GM23338 (cell line): ENCODE results near the gene ASPSCR1. TPM values are rescaled to one million over a fixed set of nuclear protein-coding genes. Genes with fewer than 3 reads are reported as not detected.

ENCODE experiments used
- ATAC-seq: fragments of 200-7000 bp; cut with Tn5 transposase; 3 replicates; pipeline ENCODE4 v1.9.1; 2020
- DNase-seq: peaks from one replicate; pipeline ENCODE4 v3.0.0-alpha.2; 2015; ENCODE audit warnings: low spot score
- H2AFZ ChIP-seq: fragments of 200-600 bp; sonication (generic); 2 replicates; pipeline ENCODE4 v1.8.0; 2016; ENCODE audit warnings: antibody characterized with exemption, mild to moderate bottlenecking, moderate library complexity
- H3F3A ChIP-seq: fragments of 200-600 bp; sonication (generic); replicated peaks from 2 replicates; pipeline ENCODE4 v1.8.0; 2017; ENCODE audit warnings: antibody characterized with exemption, mixed run types, low read depth
- H3K27ac ChIP-seq: fragments of 200-600 bp; sonication (generic); 2 replicates; pipeline ENCODE4 v1.6.1; 2016; ENCODE audit warnings: low read depth
- H3K27me3 ChIP-seq: fragments of 200-600 bp; sonication (generic); 2 replicates; pipeline ENCODE4 v1.8.0; 2016; ENCODE audit warnings: mild to moderate bottlenecking, mixed run types, moderate library complexity; ENCODE audit not compliant: insufficient read depth
- H3K36me3 ChIP-seq: fragments of 200-600 bp; sonication (generic); 2 replicates; pipeline ENCODE4 v1.8.0; 2016; ENCODE audit warnings: mild to moderate bottlenecking; ENCODE audit not compliant: insufficient read depth
- H3K4me1 ChIP-seq: fragments of 200-600 bp; sonication (generic); 2 replicates; pipeline ENCODE4 v1.8.0; 2016; ENCODE audit warnings: mild to moderate bottlenecking, moderate library complexity; ENCODE audit not compliant: insufficient read depth
- H3K4me2 ChIP-seq: fragments of 200-600 bp; sonication (generic); 2 replicates; pipeline ENCODE4 v1.7.1; 2017; ENCODE audit warnings: mixed run types
- H3K4me3 ChIP-seq: fragments of 200-600 bp; sonication (generic); 2 replicates; pipeline ENCODE4 v1.6.1; 2016; ENCODE audit warnings: mixed run types
- H3K79me2 ChIP-seq: fragments of 200-600 bp; sonication (generic); replicated peaks from 2 replicates; pipeline ENCODE4 v1.8.0; 2017; ENCODE audit warnings: mild to moderate bottlenecking; ENCODE audit not compliant: insufficient read depth
- H3K9me2 ChIP-seq: fragments of 200-600 bp; sonication (generic); 2 replicates; pipeline ENCODE4 v1.8.0; 2017; ENCODE audit not compliant: insufficient read depth
- H4K20me1 ChIP-seq: fragments of 200-600 bp; sonication (generic); replicated peaks from 2 replicates; pipeline ENCODE4 v1.8.0; 2017; ENCODE audit warnings: mild to moderate bottlenecking; ENCODE audit not compliant: insufficient read depth
- H3K27ac Mint-ChIP-seq: 2 replicates; pipeline ENCODE4 v1.8.0; 2020; ENCODE audit warnings: inconsistent platforms, mild to moderate bottlenecking, moderate library complexity, mixed read lengths
- H3K27me3 Mint-ChIP-seq: 3 replicates; pipeline ENCODE4 v1.8.0; 2022; ENCODE audit warnings: low read depth, mild to moderate bottlenecking, moderate library complexity, mixed read lengths, inconsistent platforms; ENCODE audit not compliant: insufficient read depth, poor library complexity
- H3K36me3 Mint-ChIP-seq: 3 replicates; pipeline ENCODE4 v1.8.0; 2021; ENCODE audit warnings: low read depth, mild to moderate bottlenecking, inconsistent platforms, moderate library complexity, mixed read lengths
- H3K4me1 Mint-ChIP-seq: 3 replicates; pipeline ENCODE4 v1.8.0; 2020; ENCODE audit warnings: mild to moderate bottlenecking, inconsistent platforms, mixed read lengths
- H3K4me3 Mint-ChIP-seq: 3 replicates; pipeline ENCODE4 v1.8.0; 2021; ENCODE audit warnings: moderate library complexity, mild to moderate bottlenecking, inconsistent platforms, mixed read lengths
- H3K9me3 Mint-ChIP-seq: 3 replicates; pipeline ENCODE4 v1.8.0; 2020; ENCODE audit warnings: moderate library complexity, mild to moderate bottlenecking, inconsistent platforms, mixed read lengths
- CREB1 ChIP-seq: fragments of 250-450 bp; sonication (Bioruptor Pico); IDR thresholded peaks from 2 replicates; pipeline ENCODE4 v1.5.0; 2020; ENCODE audit warnings: low read depth, mild to moderate bottlenecking, moderate library complexity
- EZH2 ChIP-seq: fragments of 200-600 bp; sonication (generic); IDR thresholded peaks from one replicate; pipeline ENCODE4 v1.8.0; 2017; ENCODE audit warnings: antibody characterized with exemption, mild to moderate bottlenecking, low read depth; ENCODE audit not compliant: unreplicated experiment
- EZH2phosphoT487 ChIP-seq: fragments of 200-600 bp; sonication (generic); IDR thresholded peaks from one replicate; pipeline ENCODE4 v1.8.1; 2018; ENCODE audit warnings: antibody characterized with exemption; ENCODE audit not compliant: unreplicated experiment
- JUNB ChIP-seq: IDR thresholded peaks from one replicate; pipeline ENCODE4 v1.6.1; 2016; ENCODE audit warnings: antibody characterized with exemption; ENCODE audit not compliant: unreplicated experiment
- NANOG ChIP-seq: IDR thresholded peaks from 2 replicates; pipeline ENCODE4 v1.6.1; 2016; ENCODE audit warnings: antibody characterized with exemption, borderline replicate concordance
- POLR2AphosphoS5 ChIP-seq: IDR thresholded peaks from 2 replicates; pipeline ENCODE4 v1.6.1; 2016; ENCODE audit warnings: antibody characterized with exemption, low read depth
- STAT1 ChIP-seq: IDR thresholded peaks from one replicate; pipeline ENCODE4 v1.6.1; 2016; ENCODE audit warnings: antibody characterized with exemption; ENCODE audit not compliant: unreplicated experiment
- ZNF114 ChIP-seq: fragments of 250-450 bp; sonication (Bioruptor Pico); IDR thresholded peaks from 2 replicates; pipeline ENCODE4 v1.5.0; 2020; ENCODE audit warnings: mild to moderate bottlenecking, moderate library complexity
- ZNF331 ChIP-seq: fragments of 250-450 bp; sonication (Bioruptor Pico); IDR thresholded peaks from 2 replicates; pipeline ENCODE4 v1.5.0; 2020; ENCODE audit warnings: low read depth, mild to moderate bottlenecking, moderate library complexity
- polyA plus RNA-seq: library from polyadenylated mRNA; unstranded; fragments of >200 nt; fragmentation: Nextera tagmentation; extraction: Ambion mirVana; gene quantifications from 2 replicates; pipeline ENCODE4 v1.2.1, GENCODE V29; 2016
- total RNA-seq: library from RNA; depleted of rRNA; stranded (reverse); fragments of >200 nt; shearing (Covaris generic); gene quantifications from 2 replicates; pipeline ENCODE4 v1.2.3, GENCODE V29; 2014
- TF ChIP-seq, protein P1 (sequence below): fragments of 250-450 bp; sonication (Bioruptor Pico); IDR thresholded peaks from 2 replicates; pipeline ENCODE4 v1.5.0; 2020; ENCODE audit warnings: mild to moderate bottlenecking, moderate library complexity
- TF ChIP-seq, protein P2 (sequence below), 2 experiments: fragments of 200-600 bp in 1 of 2; sonication (generic) in 1 of 2; conservative IDR thresholded peaks; 2 replicates each; pipeline versions ENCODE4 v1.5.1 to v1.6.1; 2016 to 2017; ENCODE audit warnings: antibody characterized with exemption in 2 of 2, low read depth in 2 of 2, mild to moderate bottlenecking in 2 of 2, moderate library complexity in 1 of 2
- TF ChIP-seq, protein P3 (sequence below): IDR thresholded peaks from one replicate; pipeline ENCODE4 v1.6.1; 2018; ENCODE audit warnings: antibody characterized with exemption; ENCODE audit not compliant: unreplicated experiment
- TF ChIP-seq, protein P4 (sequence below): IDR thresholded peaks from 2 replicates; pipeline ENCODE4 v1.6.1; 2016; ENCODE audit warnings: antibody characterized with exemption

The ASPSCR1 gene
- total and polyA plus RNA-seq, 2 experiments from 2014 or later: 44.2 to 46.9 TPM

DNA sequence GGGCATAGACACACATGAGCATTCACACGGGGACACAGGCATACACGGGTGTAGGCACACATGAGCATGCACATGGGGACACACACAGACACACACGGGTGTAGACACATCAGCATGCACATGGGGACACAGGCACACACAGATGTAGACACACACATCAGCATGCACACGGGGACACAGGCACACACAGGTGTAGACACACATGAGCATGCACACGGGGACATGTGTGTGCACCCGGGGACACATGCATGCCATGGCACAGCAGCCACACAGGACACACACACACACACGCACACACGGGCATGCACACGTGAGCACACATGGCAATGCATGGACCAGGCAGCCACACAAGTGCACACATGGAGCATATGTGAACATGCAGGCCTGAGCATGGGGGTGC, 65.2 kb downstream of the ASPSCR1 start:
- no peaks in the 10 kb centered on the region for H3K4me1 ChIP-seq
- no peak overlapping the region for H3K27ac Mint-ChIP-seq
- no peak overlapping the region for H3K4me3 ChIP-seq
- H4K20me1 ChIP-seq: no peaks in the 10 kb centered on the region
- H3K36me3 ChIP-seq: no peaks in the 10 kb centered on the region
- no peak for DNase-seq
- no peak for TF ChIP-seq STAT1
- TF ChIP-seq POLR2AphosphoS5: no peak
- TF ChIP-seq, protein P1, sequence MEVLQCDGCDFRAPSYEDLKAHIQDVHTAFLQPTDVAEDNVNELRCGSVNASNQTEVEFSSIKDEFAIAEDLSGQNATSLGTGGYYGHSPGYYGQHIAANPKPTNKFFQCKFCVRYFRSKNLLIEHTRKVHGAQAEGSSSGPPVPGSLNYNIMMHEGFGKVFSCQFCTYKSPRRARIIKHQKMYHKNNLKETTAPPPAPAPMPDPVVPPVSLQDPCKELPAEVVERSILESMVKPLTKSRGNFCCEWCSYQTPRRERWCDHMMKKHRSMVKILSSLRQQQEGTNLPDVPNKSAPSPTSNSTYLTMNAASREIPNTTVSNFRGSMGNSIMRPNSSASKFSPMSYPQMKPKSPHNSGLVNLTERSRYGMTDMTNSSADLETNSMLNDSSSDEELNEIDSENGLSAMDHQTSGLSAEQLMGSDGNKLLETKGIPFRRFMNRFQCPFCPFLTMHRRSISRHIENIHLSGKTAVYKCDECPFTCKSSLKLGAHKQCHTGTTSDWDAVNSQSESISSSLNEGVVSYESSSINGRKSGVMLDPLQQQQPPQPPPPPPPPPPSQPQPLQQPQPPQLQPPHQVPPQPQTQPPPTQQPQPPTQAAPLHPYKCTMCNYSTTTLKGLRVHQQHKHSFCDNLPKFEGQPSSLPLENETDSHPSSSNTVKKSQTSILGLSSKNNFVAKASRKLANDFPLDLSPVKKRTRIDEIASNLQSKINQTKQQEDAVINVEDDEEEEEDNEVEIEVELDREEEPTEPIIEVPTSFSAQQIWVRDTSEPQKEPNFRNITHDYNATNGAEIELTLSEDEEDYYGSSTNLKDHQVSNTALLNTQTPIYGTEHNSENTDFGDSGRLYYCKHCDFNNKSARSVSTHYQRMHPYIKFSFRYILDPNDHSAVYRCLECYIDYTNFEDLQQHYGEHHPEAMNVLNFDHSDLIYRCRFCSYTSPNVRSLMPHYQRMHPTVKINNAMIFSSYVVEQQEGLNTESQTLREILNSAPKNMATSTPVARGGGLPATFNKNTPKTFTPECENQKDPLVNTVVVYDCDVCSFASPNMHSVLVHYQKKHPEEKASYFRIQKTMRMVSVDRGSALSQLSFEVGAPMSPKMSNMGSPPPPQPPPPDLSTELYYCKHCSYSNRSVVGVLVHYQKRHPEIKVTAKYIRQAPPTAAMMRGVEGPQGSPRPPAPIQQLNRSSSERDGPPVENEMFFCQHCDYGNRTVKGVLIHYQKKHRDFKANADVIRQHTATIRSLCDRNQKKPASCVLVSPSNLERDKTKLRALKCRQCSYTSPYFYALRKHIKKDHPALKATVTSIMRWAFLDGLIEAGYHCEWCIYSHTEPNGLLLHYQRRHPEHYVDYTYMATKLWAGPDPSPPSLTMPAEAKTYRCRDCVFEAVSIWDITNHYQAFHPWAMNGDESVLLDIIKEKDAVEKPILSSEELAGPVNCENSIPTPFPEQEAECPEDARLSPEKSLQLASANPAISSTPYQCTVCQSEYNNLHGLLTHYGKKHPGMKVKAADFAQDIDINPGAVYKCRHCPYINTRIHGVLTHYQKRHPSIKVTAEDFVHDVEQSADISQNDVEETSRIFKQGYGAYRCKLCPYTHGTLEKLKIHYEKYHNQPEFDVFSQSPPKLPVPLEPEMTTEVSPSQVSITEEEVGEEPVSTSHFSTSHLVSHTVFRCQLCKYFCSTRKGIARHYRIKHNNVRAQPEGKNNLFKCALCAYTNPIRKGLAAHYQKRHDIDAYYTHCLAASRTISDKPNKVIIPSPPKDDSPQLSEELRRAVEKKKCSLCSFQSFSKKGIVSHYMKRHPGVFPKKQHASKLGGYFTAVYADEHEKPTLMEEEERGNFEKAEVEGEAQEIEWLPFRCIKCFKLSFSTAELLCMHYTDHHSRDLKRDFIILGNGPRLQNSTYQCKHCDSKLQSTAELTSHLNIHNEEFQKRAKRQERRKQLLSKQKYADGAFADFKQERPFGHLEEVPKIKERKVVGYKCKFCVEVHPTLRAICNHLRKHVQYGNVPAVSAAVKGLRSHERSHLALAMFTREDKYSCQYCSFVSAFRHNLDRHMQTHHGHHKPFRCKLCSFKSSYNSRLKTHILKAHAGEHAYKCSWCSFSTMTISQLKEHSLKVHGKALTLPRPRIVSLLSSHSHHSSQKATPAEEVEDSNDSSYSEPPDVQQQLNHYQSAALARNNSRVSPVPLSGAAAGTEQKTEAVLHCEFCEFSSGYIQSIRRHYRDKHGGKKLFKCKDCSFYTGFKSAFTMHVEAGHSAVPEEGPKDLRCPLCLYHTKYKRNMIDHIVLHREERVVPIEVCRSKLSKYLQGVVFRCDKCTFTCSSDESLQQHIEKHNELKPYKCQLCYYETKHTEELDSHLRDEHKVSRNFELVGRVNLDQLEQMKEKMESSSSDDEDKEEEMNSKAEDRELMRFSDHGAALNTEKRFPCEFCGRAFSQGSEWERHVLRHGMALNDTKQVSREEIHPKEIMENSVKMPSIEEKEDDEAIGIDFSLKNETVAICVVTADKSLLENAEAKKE (CRISPR knock-in tag): no peak
- TF ChIP-seq ZNF114: no peak
- TF ChIP-seq, protein P2, sequence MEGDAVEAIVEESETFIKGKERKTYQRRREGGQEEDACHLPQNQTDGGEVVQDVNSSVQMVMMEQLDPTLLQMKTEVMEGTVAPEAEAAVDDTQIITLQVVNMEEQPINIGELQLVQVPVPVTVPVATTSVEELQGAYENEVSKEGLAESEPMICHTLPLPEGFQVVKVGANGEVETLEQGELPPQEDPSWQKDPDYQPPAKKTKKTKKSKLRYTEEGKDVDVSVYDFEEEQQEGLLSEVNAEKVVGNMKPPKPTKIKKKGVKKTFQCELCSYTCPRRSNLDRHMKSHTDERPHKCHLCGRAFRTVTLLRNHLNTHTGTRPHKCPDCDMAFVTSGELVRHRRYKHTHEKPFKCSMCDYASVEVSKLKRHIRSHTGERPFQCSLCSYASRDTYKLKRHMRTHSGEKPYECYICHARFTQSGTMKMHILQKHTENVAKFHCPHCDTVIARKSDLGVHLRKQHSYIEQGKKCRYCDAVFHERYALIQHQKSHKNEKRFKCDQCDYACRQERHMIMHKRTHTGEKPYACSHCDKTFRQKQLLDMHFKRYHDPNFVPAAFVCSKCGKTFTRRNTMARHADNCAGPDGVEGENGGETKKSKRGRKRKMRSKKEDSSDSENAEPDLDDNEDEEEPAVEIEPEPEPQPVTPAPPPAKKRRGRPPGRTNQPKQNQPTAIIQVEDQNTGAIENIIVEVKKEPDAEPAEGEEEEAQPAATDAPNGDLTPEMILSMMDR (conservative IDR thresholded peaks at IDR 0.05; ENCODE audit: low read depth in 2 of 2): no peak
- no peak for TF ChIP-seq CREB1 (CRISPR knock-in tag)
- TF ChIP-seq, protein P3, sequence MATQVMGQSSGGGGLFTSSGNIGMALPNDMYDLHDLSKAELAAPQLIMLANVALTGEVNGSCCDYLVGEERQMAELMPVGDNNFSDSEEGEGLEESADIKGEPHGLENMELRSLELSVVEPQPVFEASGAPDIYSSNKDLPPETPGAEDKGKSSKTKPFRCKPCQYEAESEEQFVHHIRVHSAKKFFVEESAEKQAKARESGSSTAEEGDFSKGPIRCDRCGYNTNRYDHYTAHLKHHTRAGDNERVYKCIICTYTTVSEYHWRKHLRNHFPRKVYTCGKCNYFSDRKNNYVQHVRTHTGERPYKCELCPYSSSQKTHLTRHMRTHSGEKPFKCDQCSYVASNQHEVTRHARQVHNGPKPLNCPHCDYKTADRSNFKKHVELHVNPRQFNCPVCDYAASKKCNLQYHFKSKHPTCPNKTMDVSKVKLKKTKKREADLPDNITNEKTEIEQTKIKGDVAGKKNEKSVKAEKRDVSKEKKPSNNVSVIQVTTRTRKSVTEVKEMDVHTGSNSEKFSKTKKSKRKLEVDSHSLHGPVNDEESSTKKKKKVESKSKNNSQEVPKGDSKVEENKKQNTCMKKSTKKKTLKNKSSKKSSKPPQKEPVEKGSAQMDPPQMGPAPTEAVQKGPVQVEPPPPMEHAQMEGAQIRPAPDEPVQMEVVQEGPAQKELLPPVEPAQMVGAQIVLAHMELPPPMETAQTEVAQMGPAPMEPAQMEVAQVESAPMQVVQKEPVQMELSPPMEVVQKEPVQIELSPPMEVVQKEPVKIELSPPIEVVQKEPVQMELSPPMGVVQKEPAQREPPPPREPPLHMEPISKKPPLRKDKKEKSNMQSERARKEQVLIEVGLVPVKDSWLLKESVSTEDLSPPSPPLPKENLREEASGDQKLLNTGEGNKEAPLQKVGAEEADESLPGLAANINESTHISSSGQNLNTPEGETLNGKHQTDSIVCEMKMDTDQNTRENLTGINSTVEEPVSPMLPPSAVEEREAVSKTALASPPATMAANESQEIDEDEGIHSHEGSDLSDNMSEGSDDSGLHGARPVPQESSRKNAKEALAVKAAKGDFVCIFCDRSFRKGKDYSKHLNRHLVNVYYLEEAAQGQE: no peak
- no peak for TF ChIP-seq EZH2phosphoT487
- TF ChIP-seq, protein P4, sequence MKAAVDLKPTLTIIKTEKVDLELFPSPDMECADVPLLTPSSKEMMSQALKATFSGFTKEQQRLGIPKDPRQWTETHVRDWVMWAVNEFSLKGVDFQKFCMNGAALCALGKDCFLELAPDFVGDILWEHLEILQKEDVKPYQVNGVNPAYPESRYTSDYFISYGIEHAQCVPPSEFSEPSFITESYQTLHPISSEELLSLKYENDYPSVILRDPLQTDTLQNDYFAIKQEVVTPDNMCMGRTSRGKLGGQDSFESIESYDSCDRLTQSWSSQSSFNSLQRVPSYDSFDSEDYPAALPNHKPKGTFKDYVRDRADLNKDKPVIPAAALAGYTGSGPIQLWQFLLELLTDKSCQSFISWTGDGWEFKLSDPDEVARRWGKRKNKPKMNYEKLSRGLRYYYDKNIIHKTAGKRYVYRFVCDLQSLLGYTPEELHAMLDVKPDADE: no peak
- TF ChIP-seq EZH2: no peak
- TF ChIP-seq ZNF331 (CRISPR knock-in tag): no peak
- TF ChIP-seq JUNB: no peak
- no peak for TF ChIP-seq NANOG
- no peak overlapping the region for H2AFZ ChIP-seq
- no peak overlapping the region for H3K4me2 ChIP-seq
- ATAC-seq: no peak
- H3K79me2 ChIP-seq: no peaks in the 10 kb centered on the region
- peaks cover 4% of the 10 kb centered on the region for H3K36me3 Mint-ChIP-seq
- H3F3A ChIP-seq: peaks cover 3% of the 10 kb centered on the region; the same call in 1 of the 2 replicates
- H3K4me1 Mint-ChIP-seq: peaks cover 21% of the 10 kb centered on the region
- no peak overlapping the region for H3K4me3 Mint-ChIP-seq
- peaks cover 14% of the 10 kb centered on the region for H3K27me3 Mint-ChIP-seq
- no peaks in the 10 kb centered on the region; the same call in 2 of the 3 replicates for H3K9me3 Mint-ChIP-seq
- H3K27ac ChIP-seq: no peak overlapping the region
- H3K27me3 ChIP-seq: no peaks in the 10 kb centered on the region
- no peaks in the 10 kb centered on the region for H3K9me2 ChIP-seq
